ENCODE measurements around the gene TTC9B.

Gene TTC9B

GRCh38 chr19:40234429-40235237, 16.4 kb upstream of the TTC9B start:
- TF ChIP-seq CTCF (IDR thresholded peaks at IDR 0.05; ENCODE audit: low read depth, low read length, missing control alignments) = no peak
- in situ Hi-C loops (cut with HindIII; ENCODE audit: low pct_ligation_motif_present, low sequenced_read_pairs) = no loop called here
- no peak overlapping the region for H3K27ac ChIP-seq
- peaks cover 30% of the 10 kb centered on the region for H3K36me3 ChIP-seq (replicated peaks)
- no peaks in the 10 kb centered on the region for H3K27me3 ChIP-seq (replicated peaks)
- DNase-seq = no peak
- H3K4me3 ChIP-seq (ENCODE audit: low read depth, low read length) = no peak overlapping the region

GRCh38 chr19:40233811-40234389, 15.7 kb upstream of the TTC9B start:
- DNase-seq = no peak
- Histone ChIP-seq H3K27ac (no peak overlapping the region), H3K4me3 (ENCODE audit: low read depth, low read length) (no peak overlapping the region), H3K27me3 (replicated peaks) (no peaks in the 10 kb centered on the region), H3K36me3 (replicated peaks) (peaks cover 24% of the 10 kb centered on the region)
- in situ Hi-C loops (cut with HindIII; ENCODE audit: low pct_ligation_motif_present, low sequenced_read_pairs) = no loop called here
- no peak for TF ChIP-seq CTCF (IDR thresholded peaks at IDR 0.05; ENCODE audit: low read depth, low read length, missing control alignments)

- Histone ChIP-seq H3K27me3 (replicated peaks) (no peaks in the 10 kb centered on the region), H3K36me3 (replicated peaks) (peaks cover 19% of the 10 kb centered on the region), H3K4me3 (ENCODE audit: low read depth, low read length) (no peak overlapping the region), H3K27ac (no peak overlapping the region)
- TF ChIP-seq CTCF (IDR thresholded peaks at IDR 0.05; ENCODE audit: low read depth, low read length, missing control alignments) = no peak
- DNase-seq = no peak
- in situ Hi-C loops (cut with HindIII; ENCODE audit: low pct_ligation_motif_present, low sequenced_read_pairs) = no loop called here
Measured at GRCh38 chr19:40232949-40233810, 15.0 kb upstream of the TTC9B start.

- no peak for TF ChIP-seq CTCF (IDR thresholded peaks at IDR 0.05; ENCODE audit: low read depth, low read length, missing control alignments)
- H3K36me3 ChIP-seq (replicated peaks) = peaks cover 17% of the 10 kb centered on the region
Measured at GRCh38 chr19:40232479-40232878, 14.3 kb upstream of the TTC9B start.

GRCh38 chr19:40231544-40232424, 13.6 kb upstream of the TTC9B start:
- no peak for DNase-seq
- no peaks in the 10 kb centered on the region for H3K27me3 ChIP-seq (replicated peaks)
- H3K27ac ChIP-seq = no peak overlapping the region
- H3K36me3 ChIP-seq (replicated peaks) = peaks cover 13% of the 10 kb centered on the region
- TF ChIP-seq CTCF (IDR thresholded peaks at IDR 0.05; ENCODE audit: low read depth, low read length, missing control alignments) = no peak
- in situ Hi-C loops (cut with HindIII; ENCODE audit: low pct_ligation_motif_present, low sequenced_read_pairs) = no loop called here
- H3K4me3 ChIP-seq (ENCODE audit: low read depth, low read length) = no peak overlapping the region

More at GRCh38 chr19:40232479-40232878, 14.3 kb upstream of the TTC9B start:
- H3K4me3 ChIP-seq (ENCODE audit: low read depth, low read length) = no peak overlapping the region
- H3K27me3 ChIP-seq (replicated peaks) = no peaks in the 10 kb centered on the region
- H3K27ac ChIP-seq = no peak overlapping the region
- DNase-seq = no peak
- in situ Hi-C loops (cut with HindIII; ENCODE audit: low pct_ligation_motif_present, low sequenced_read_pairs) = no loop called here

All from brain microvascular endothelial cell (primary cell).